Measurements from ENCODE around the gene PSMB4.
A peak's percentile ranks its signal among the peaks of the same experiment; 100 is the strongest.
"Not testable (repeated sequence)": the region's sequence is repeated elsewhere in the genome, so short reads cannot be mapped to it uniquely, and the experiment has no call there.

Gene PSMB4

GRCh38 chr1:151399324-151400171, at the start of gene PSMB4:
Gene PSMB4 (plus strand): TSS chr1:151399573. CDS start chr1:151399588, 15 bp downstream.
- Histone ChIP-seq H3K36me3 (ENCODE audit: control insufficient read depth, insufficient read depth, low read length) (peaks cover 7% of the 10 kb centered on the region), H3K27me3 (replicated peaks; ENCODE audit: control insufficient read depth, insufficient read depth, low read length) (no peaks in the 10 kb centered on the region), H3K4me3 (replicated peaks; ENCODE audit: low read depth, low read length) (peak within 1 kb of the TSS; percentile 99)
- peak; percentile 50 for TF ChIP-seq CTCF (IDR thresholded peaks at IDR 0.05; ENCODE audit: insufficient read depth, low read length, poor library complexity, severe bottlenecking)
- DNase-seq (ENCODE audit: extremely low read depth, insufficient read length): peak; percentile 84

- H3K36me3 ChIP-seq (ENCODE audit: control insufficient read depth, insufficient read depth, low read length); H3K27me3 ChIP-seq (replicated peaks; ENCODE audit: control insufficient read depth, insufficient read depth, low read length); DNase-seq (ENCODE audit: extremely low read depth, insufficient read length); H3K4me3 ChIP-seq (replicated peaks; ENCODE audit: low read depth, low read length): not testable (repeated sequence)
Measured at GRCh38 chr1:151350323-151350722, 49.0 kb upstream of the PSMB4 start.

- H3K27me3 ChIP-seq (replicated peaks; ENCODE audit: control insufficient read depth, insufficient read depth, low read length): no peaks in the 10 kb centered on the region
- no peak overlapping the region for H3K4me3 ChIP-seq (replicated peaks; ENCODE audit: low read depth, low read length)
- no peaks in the 10 kb centered on the region for H3K36me3 ChIP-seq (ENCODE audit: control insufficient read depth, insufficient read depth, low read length)
- DNase-seq (ENCODE audit: extremely low read depth, insufficient read length): no peak
- TF ChIP-seq CTCF (IDR thresholded peaks at IDR 0.05; ENCODE audit: insufficient read depth, low read length, poor library complexity, severe bottlenecking): no peak
Measured at GRCh38 chr1:151352021-151352718, 47.2 kb upstream of the PSMB4 start.

GRCh38 chr1:151356696-151357095, 42.7 kb upstream of the PSMB4 start:
- no peak for DNase-seq (ENCODE audit: extremely low read depth, insufficient read length)

GRCh38 chr1:151361883-151362282, 37.5 kb upstream of the PSMB4 start:
- H3K27me3 ChIP-seq (replicated peaks; ENCODE audit: control insufficient read depth, insufficient read depth, low read length): no peaks in the 10 kb centered on the region

More at GRCh38 chr1:151356696-151357095, 42.7 kb upstream of the PSMB4 start:
- no peak overlapping the region for H3K4me3 ChIP-seq (replicated peaks; ENCODE audit: low read depth, low read length)
- no peaks in the 10 kb centered on the region for H3K27me3 ChIP-seq (replicated peaks; ENCODE audit: control insufficient read depth, insufficient read depth, low read length)
- TF ChIP-seq CTCF (IDR thresholded peaks at IDR 0.05; ENCODE audit: insufficient read depth, low read length, poor library complexity, severe bottlenecking): no peak
- H3K36me3 ChIP-seq (ENCODE audit: control insufficient read depth, insufficient read depth, low read length): no peaks in the 10 kb centered on the region

More at GRCh38 chr1:151361883-151362282, 37.5 kb upstream of the PSMB4 start:
- no peak overlapping the region for H3K4me3 ChIP-seq (replicated peaks; ENCODE audit: low read depth, low read length)
- H3K36me3 ChIP-seq (ENCODE audit: control insufficient read depth, insufficient read depth, low read length): no peaks in the 10 kb centered on the region
- no peak for DNase-seq (ENCODE audit: extremely low read depth, insufficient read length)
- no peak for TF ChIP-seq CTCF (IDR thresholded peaks at IDR 0.05; ENCODE audit: insufficient read depth, low read length, poor library complexity, severe bottlenecking)

All from GM06990 (cell line).